WTC11 (cell line): Measurements from ENCODE around the gene MRC1. TPM values are rescaled to one million over a fixed set of nuclear protein-coding genes. Genes with fewer than 3 reads are reported as not detected.

Source experiments
- ATAC-seq: fragments of 200-7000 bp; cut with Tn5 transposase; 2 replicates; pipeline ENCODE4 v1.10.0; 2021; ENCODE audit warnings: mild to moderate bottlenecking, moderate library complexity
- CTCF ChIA-PET: fragments of 300-600 bp; sonication (Branson Sonifier 250); formaldehyde crosslinking; loops from one replicate; lab custom pipeline; 2021; ENCODE audit warnings: antibody characterized with exemption; lab: Charles Lee
- POLR2A ChIA-PET: fragments of 350-600 bp; sonication (Branson Sonifier 250); formaldehyde crosslinking; loops from one replicate; lab custom pipeline; 2021; ENCODE audit warnings: antibody characterized with exemption; lab: Charles Lee
- DNase-seq: peaks from one replicate; pipeline ENCODE4 v3.0.0; 2021; ENCODE audit warnings: low spot score
- H3K27ac Mint-ChIP-seq: 2 replicates; pipeline ENCODE4 v1.8.0; 2021; ENCODE audit warnings: mixed read lengths
- H3K27me3 Mint-ChIP-seq: 2 replicates; pipeline ENCODE4 v1.8.0; 2021; ENCODE audit warnings: low read depth, mild to moderate bottlenecking, moderate library complexity, mixed read lengths
- H3K36me3 Mint-ChIP-seq: 2 replicates; pipeline ENCODE4 v1.8.0; 2021; ENCODE audit warnings: mixed read lengths
- H3K4me1 Mint-ChIP-seq: 2 replicates; pipeline ENCODE4 v1.8.0; 2022; ENCODE audit warnings: mixed read lengths
- H3K4me3 Mint-ChIP-seq: 2 replicates; pipeline ENCODE4 v1.8.0; 2021; ENCODE audit warnings: mild to moderate bottlenecking, moderate library complexity, mixed read lengths
- H3K9me3 Mint-ChIP-seq: 2 replicates; pipeline ENCODE4 v1.8.0; 2021; ENCODE audit warnings: mixed read lengths
- CBFB ChIP-seq: sonication (generic); formaldehyde crosslinking; IDR thresholded peaks from 2 replicates; pipeline ENCODE4 v1.8.1; 2022; ENCODE audit warnings: mild to moderate bottlenecking, low read depth, missing genetic modification reagents
- CTCF ChIP-seq: fragments of 200-600 bp; IDR thresholded peaks from 2 replicates; pipeline ENCODE4 v1.8.0; 2022; ENCODE audit warnings: antibody characterized with exemption
- NR1H2 ChIP-seq: sonication (generic); formaldehyde crosslinking; IDR thresholded peaks from 2 replicates; pipeline ENCODE4 v1.9.0; 2021; ENCODE audit warnings: mild to moderate bottlenecking, moderate library complexity, missing genetic modification reagents
- NR3C1 ChIP-seq: sonication (generic); formaldehyde crosslinking; conservative IDR thresholded peaks from 2 replicates; pipeline ENCODE4 v1.8.1; 2023; ENCODE audit warnings: low read depth, mild to moderate bottlenecking, missing genetic modification reagents
- PRDM15 ChIP-seq: sonication (generic); formaldehyde crosslinking; IDR thresholded peaks from 2 replicates; pipeline ENCODE4 v1.8.0; 2022; ENCODE audit warnings: missing genetic modification reagents
- RORB ChIP-seq: fragments of 250-450 bp; sonication (Bioruptor Pico); IDR thresholded peaks from 2 replicates; pipeline ENCODE4 v1.9.0; 2021; ENCODE audit warnings: mild to moderate bottlenecking
- TCF7 ChIP-seq: sonication (generic); formaldehyde crosslinking; IDR thresholded peaks from 2 replicates; pipeline ENCODE4 v1.8.0; 2022; ENCODE audit warnings: mild to moderate bottlenecking, low read depth, missing genetic modification reagents, moderate library complexity
- ZBTB21 ChIP-seq: sonication (generic); formaldehyde crosslinking; IDR thresholded peaks from 2 replicates; pipeline ENCODE4 v1.8.1; 2023; ENCODE audit warnings: mild to moderate bottlenecking, missing genetic modification reagents, borderline replicate concordance
- total RNA-seq: library from RNA; stranded (reverse); gene quantifications from 3 replicates; pipeline ENCODE4 v1.2.3, GENCODE V29; 2021
- TF ChIP-seq, protein P1 (sequence below): sonication (generic); formaldehyde crosslinking; IDR thresholded peaks from 2 replicates; pipeline ENCODE4 v1.8.1; 2023; ENCODE audit warnings: mild to moderate bottlenecking, missing genetic modification reagents, borderline replicate concordance
- TF ChIP-seq, protein P2 (sequence below): fragments of 250-450 bp; sonication (Bioruptor Pico); IDR thresholded peaks from 2 replicates; pipeline ENCODE4 v1.9.0; 2021; ENCODE audit warnings: moderate library complexity, mild to moderate bottlenecking, inconsistent platforms, borderline replicate concordance
- TF ChIP-seq, protein P3 (sequence below): sonication (generic); formaldehyde crosslinking; IDR thresholded peaks from 2 replicates; pipeline ENCODE4 v1.8.0; 2023; ENCODE audit warnings: missing genetic modification reagents, mild to moderate bottlenecking, borderline replicate concordance
- TF ChIP-seq, protein P4 (sequence below): sonication (generic); formaldehyde crosslinking; IDR thresholded peaks from 2 replicates; pipeline ENCODE4 v1.8.0; 2022; ENCODE audit warnings: mild to moderate bottlenecking, missing genetic modification reagents
- TF ChIP-seq, protein P5 (sequence below): sonication (generic); formaldehyde crosslinking; IDR thresholded peaks from 2 replicates; pipeline ENCODE4 v1.8.1; 2023; ENCODE audit warnings: mild to moderate bottlenecking, missing genetic modification reagents, moderate library complexity
- TF ChIP-seq, protein P6 (sequence below): sonication (generic); formaldehyde crosslinking; IDR thresholded peaks from 2 replicates; pipeline ENCODE4 v1.8.0; 2023; ENCODE audit warnings: mild to moderate bottlenecking, missing genetic modification reagents
- TF ChIP-seq, protein P7 (sequence below): sonication (generic); formaldehyde crosslinking; IDR thresholded peaks from 2 replicates; pipeline ENCODE4 v1.8.1; 2023; ENCODE audit warnings: mild to moderate bottlenecking, missing genetic modification reagents

Gene MRC1
- total RNA-seq, 1 experiment from 2014 or later = 0.33 TPM

DNA sequence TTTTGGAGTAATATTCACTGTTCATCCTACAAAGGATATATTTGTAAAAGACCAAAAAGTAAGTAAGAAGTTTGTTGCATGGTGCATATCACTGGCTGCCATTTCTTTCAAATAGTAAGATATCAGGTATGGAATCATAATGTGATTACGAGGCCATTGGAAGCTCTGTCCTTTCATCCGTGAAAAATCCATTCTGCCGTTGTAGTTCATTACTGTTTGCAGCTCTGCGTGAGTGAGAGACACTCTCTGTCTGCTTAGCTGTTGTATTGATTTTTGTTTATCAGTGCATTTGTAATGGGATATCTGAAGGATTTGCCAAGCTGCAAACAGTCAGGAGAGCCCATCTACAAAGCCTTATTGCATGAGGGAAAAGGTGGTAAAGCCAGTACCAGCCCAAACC, 98.5 kb downstream of the MRC1 start:
- no peak overlapping the region for H3K4me3 Mint-ChIP-seq
- TF ChIP-seq, protein P1, sequence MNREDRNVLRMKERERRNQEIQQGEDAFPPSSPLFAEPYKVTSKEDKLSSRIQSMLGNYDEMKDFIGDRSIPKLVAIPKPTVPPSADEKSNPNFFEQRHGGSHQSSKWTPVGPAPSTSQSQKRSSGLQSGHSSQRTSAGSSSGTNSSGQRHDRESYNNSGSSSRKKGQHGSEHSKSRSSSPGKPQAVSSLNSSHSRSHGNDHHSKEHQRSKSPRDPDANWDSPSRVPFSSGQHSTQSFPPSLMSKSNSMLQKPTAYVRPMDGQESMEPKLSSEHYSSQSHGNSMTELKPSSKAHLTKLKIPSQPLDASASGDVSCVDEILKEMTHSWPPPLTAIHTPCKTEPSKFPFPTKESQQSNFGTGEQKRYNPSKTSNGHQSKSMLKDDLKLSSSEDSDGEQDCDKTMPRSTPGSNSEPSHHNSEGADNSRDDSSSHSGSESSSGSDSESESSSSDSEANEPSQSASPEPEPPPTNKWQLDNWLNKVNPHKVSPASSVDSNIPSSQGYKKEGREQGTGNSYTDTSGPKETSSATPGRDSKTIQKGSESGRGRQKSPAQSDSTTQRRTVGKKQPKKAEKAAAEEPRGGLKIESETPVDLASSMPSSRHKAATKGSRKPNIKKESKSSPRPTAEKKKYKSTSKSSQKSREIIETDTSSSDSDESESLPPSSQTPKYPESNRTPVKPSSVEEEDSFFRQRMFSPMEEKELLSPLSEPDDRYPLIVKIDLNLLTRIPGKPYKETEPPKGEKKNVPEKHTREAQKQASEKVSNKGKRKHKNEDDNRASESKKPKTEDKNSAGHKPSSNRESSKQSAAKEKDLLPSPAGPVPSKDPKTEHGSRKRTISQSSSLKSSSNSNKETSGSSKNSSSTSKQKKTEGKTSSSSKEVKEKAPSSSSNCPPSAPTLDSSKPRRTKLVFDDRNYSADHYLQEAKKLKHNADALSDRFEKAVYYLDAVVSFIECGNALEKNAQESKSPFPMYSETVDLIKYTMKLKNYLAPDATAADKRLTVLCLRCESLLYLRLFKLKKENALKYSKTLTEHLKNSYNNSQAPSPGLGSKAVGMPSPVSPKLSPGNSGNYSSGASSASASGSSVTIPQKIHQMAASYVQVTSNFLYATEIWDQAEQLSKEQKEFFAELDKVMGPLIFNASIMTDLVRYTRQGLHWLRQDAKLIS (CRISPR knock-in tag) = no peak
- TF ChIP-seq ZBTB21 (CRISPR knock-in tag) (no peak), CBFB (CRISPR knock-in tag) (no peak), PRDM15 (no peak), NR1H2 (CRISPR knock-in tag) (no peak), TCF7 (CRISPR knock-in tag) (no peak), NR3C1 (CRISPR knock-in tag) (no peak), CTCF (no peak), RORB (CRISPR knock-in tag) (no peak)
- TF ChIP-seq, protein P2, sequence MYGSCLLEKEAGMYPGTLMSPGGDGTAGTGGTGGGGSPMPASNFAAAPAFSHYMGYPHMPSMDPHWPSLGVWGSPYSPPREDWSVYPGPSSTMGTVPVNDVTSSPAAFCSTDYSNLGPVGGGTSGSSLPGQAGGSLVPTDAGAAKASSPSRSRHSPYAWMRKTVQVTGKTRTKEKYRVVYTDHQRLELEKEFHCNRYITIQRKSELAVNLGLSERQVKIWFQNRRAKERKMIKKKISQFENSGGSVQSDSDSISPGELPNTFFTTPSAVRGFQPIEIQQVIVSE = no peak
- TF ChIP-seq, protein P3, sequence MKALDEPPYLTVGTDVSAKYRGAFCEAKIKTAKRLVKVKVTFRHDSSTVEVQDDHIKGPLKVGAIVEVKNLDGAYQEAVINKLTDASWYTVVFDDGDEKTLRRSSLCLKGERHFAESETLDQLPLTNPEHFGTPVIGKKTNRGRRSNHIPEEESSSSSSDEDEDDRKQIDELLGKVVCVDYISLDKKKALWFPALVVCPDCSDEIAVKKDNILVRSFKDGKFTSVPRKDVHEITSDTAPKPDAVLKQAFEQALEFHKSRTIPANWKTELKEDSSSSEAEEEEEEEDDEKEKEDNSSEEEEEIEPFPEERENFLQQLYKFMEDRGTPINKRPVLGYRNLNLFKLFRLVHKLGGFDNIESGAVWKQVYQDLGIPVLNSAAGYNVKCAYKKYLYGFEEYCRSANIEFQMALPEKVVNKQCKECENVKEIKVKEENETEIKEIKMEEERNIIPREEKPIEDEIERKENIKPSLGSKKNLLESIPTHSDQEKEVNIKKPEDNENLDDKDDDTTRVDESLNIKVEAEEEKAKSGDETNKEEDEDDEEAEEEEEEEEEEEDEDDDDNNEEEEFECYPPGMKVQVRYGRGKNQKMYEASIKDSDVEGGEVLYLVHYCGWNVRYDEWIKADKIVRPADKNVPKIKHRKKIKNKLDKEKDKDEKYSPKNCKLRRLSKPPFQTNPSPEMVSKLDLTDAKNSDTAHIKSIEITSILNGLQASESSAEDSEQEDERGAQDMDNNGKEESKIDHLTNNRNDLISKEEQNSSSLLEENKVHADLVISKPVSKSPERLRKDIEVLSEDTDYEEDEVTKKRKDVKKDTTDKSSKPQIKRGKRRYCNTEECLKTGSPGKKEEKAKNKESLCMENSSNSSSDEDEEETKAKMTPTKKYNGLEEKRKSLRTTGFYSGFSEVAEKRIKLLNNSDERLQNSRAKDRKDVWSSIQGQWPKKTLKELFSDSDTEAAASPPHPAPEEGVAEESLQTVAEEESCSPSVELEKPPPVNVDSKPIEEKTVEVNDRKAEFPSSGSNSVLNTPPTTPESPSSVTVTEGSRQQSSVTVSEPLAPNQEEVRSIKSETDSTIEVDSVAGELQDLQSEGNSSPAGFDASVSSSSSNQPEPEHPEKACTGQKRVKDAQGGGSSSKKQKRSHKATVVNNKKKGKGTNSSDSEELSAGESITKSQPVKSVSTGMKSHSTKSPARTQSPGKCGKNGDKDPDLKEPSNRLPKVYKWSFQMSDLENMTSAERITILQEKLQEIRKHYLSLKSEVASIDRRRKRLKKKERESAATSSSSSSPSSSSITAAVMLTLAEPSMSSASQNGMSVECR (CRISPR knock-in tag) = no peak
- TF ChIP-seq, protein P4, sequence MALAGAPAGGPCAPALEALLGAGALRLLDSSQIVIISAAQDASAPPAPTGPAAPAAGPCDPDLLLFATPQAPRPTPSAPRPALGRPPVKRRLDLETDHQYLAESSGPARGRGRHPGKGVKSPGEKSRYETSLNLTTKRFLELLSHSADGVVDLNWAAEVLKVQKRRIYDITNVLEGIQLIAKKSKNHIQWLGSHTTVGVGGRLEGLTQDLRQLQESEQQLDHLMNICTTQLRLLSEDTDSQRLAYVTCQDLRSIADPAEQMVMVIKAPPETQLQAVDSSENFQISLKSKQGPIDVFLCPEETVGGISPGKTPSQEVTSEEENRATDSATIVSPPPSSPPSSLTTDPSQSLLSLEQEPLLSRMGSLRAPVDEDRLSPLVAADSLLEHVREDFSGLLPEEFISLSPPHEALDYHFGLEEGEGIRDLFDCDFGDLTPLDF (CRISPR knock-in tag) = no peak
- TF ChIP-seq, protein P5, sequence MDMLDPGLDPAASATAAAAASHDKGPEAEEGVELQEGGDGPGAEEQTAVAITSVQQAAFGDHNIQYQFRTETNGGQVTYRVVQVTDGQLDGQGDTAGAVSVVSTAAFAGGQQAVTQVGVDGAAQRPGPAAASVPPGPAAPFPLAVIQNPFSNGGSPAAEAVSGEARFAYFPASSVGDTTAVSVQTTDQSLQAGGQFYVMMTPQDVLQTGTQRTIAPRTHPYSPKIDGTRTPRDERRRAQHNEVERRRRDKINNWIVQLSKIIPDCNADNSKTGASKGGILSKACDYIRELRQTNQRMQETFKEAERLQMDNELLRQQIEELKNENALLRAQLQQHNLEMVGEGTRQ (CRISPR knock-in tag) = no peak
- TF ChIP-seq, protein P6, sequence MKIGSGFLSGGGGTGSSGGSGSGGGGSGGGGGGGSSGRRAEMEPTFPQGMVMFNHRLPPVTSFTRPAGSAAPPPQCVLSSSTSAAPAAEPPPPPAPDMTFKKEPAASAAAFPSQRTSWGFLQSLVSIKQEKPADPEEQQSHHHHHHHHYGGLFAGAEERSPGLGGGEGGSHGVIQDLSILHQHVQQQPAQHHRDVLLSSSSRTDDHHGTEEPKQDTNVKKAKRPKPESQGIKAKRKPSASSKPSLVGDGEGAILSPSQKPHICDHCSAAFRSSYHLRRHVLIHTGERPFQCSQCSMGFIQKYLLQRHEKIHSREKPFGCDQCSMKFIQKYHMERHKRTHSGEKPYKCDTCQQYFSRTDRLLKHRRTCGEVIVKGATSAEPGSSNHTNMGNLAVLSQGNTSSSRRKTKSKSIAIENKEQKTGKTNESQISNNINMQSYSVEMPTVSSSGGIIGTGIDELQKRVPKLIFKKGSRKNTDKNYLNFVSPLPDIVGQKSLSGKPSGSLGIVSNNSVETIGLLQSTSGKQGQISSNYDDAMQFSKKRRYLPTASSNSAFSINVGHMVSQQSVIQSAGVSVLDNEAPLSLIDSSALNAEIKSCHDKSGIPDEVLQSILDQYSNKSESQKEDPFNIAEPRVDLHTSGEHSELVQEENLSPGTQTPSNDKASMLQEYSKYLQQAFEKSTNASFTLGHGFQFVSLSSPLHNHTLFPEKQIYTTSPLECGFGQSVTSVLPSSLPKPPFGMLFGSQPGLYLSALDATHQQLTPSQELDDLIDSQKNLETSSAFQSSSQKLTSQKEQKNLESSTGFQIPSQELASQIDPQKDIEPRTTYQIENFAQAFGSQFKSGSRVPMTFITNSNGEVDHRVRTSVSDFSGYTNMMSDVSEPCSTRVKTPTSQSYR = no peak
- TF ChIP-seq, protein P7, sequence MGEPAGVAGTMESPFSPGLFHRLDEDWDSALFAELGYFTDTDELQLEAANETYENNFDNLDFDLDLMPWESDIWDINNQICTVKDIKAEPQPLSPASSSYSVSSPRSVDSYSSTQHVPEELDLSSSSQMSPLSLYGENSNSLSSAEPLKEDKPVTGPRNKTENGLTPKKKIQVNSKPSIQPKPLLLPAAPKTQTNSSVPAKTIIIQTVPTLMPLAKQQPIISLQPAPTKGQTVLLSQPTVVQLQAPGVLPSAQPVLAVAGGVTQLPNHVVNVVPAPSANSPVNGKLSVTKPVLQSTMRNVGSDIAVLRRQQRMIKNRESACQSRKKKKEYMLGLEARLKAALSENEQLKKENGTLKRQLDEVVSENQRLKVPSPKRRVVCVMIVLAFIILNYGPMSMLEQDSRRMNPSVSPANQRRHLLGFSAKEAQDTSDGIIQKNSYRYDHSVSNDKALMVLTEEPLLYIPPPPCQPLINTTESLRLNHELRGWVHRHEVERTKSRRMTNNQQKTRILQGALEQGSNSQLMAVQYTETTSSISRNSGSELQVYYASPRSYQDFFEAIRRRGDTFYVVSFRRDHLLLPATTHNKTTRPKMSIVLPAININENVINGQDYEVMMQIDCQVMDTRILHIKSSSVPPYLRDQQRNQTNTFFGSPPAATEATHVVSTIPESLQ (CRISPR knock-in tag) = no peak

More for the DNA sequence above, 98.5 kb downstream of the MRC1 start:
- ATAC-seq (no peak), DNase-seq (no peak)
- POLR2A ChIA-PET = no interaction called here
- H3K27me3 Mint-ChIP-seq = no peaks in the 10 kb centered on the region
- peaks cover 9% of the 10 kb centered on the region for H3K9me3 Mint-ChIP-seq
- peaks cover 5% of the 10 kb centered on the region for H3K36me3 Mint-ChIP-seq
- CTCF ChIA-PET = no interaction called here
- no peak overlapping the region for H3K27ac Mint-ChIP-seq
- H3K4me1 Mint-ChIP-seq = no peaks in the 10 kb centered on the region
